A549 (cell line): ENCODE measurements around the gene IQGAP2.

Experiments
- EP300 ChIP-seq, 2 experiments: fragments of >200 bp; sonication (Bioruptor Twin); formaldehyde crosslinking; IDR thresholded peaks; 2 replicates in 1 of 2; 3 replicates in 1 of 2; pipeline ENCODE4 v1.6.1; 2016 to 2017
- JUN ChIP-seq, 2 experiments: fragments of >200 bp; sonication (Bioruptor Twin); formaldehyde crosslinking; IDR thresholded peaks; 2 replicates in 1 of 2; 3 replicates in 1 of 2; pipeline ENCODE4 v1.6.1; 2016 to 2017
- MYC ChIP-seq: IDR thresholded peaks from 2 replicates; pipeline ENCODE4 v1.6.1; 2012; ENCODE audit warnings: mild to moderate bottlenecking, inconsistent platforms, low read length, improper control_type of control experiment, borderline replicate concordance
- NFE2L2 ChIP-seq: fragments of 150-350 bp; conservative IDR thresholded peaks from 2 replicates; pipeline ENCODE4 v1.6.1; 2014; ENCODE audit warnings: low read length
- POLR2A ChIP-seq: IDR thresholded peaks from 2 replicates; pipeline ENCODE4 v1.6.1; 2012; ENCODE audit warnings: mild to moderate bottlenecking, low read length
- RCOR1 ChIP-seq: fragments of 150-350 bp; IDR thresholded peaks from 2 replicates; pipeline ENCODE4 v1.6.1; 2014; ENCODE audit warnings: antibody characterized with exemption, low read length, low read depth
- RFX5 ChIP-seq: fragments of 450-650 bp; IDR thresholded peaks from 2 replicates; pipeline ENCODE4 v1.7.1; 2014; ENCODE audit warnings: antibody characterized with exemption, mild to moderate bottlenecking, moderate library complexity
- SREBF2 ChIP-seq: fragments of 450-650 bp; IDR thresholded peaks from 2 replicates; pipeline ENCODE4 v1.6.1; 2014; ENCODE audit warnings: mild to moderate bottlenecking, moderate library complexity
- TF ChIP-seq, protein P1 (sequence below): fragments of >200 bp; sonication (Bioruptor Twin); formaldehyde crosslinking; IDR thresholded peaks from 3 replicates; pipeline ENCODE4 v1.5.1; 2016
- TF ChIP-seq, protein P2 (sequence below): fragments of 250-450 bp; sonication (Bioruptor Pico); IDR thresholded peaks from 2 replicates; pipeline ENCODE4 v1.5.0; 2021; ENCODE audit warnings: mild to moderate bottlenecking, moderate library complexity, borderline replicate concordance
- TF ChIP-seq, protein P3 (sequence below): fragments of 450-650 bp; IDR thresholded peaks from 2 replicates; pipeline ENCODE4 v1.6.1; 2014; ENCODE audit warnings: antibody characterized with exemption
- TF ChIP-seq, protein P4 (sequence below): fragments of 200-600 bp; sonication (generic); IDR thresholded peaks from 2 replicates; pipeline ENCODE4 v1.6.1; 2016; ENCODE audit warnings: antibody characterized with exemption, mild to moderate bottlenecking, moderate library complexity

DNA sequence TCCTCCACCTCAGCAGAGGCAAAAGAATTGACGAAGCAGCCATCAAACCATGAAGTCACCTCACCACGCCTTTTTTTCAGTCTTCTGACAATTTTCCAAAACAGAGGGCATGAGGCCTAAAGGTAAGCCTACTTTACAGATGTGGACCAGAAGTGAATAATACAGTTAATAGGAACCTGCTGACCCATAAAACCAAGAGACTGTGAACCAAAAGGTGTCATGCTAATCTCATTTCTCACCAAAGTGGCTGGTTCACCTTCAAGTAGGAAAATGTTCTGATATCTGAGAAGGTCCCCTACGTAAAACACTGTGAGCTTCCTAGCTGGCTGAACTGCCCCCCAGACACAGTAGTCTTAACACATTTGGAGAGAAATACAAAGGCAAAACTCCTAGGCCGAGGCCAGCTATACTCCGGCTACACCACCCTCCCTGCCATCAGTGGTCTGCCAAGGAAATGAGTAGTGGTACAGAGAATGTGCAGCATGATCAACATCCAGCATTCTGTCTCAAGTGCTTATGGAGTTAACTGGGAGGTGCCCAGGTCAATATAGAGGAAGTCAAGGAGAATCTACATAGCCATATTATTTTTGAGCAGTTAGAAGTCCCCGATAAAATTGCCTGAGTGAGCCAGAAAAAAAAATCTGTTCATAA is 239.4 kb downstream of the IQGAP2 start:
- TF ChIP-seq, protein P1, sequence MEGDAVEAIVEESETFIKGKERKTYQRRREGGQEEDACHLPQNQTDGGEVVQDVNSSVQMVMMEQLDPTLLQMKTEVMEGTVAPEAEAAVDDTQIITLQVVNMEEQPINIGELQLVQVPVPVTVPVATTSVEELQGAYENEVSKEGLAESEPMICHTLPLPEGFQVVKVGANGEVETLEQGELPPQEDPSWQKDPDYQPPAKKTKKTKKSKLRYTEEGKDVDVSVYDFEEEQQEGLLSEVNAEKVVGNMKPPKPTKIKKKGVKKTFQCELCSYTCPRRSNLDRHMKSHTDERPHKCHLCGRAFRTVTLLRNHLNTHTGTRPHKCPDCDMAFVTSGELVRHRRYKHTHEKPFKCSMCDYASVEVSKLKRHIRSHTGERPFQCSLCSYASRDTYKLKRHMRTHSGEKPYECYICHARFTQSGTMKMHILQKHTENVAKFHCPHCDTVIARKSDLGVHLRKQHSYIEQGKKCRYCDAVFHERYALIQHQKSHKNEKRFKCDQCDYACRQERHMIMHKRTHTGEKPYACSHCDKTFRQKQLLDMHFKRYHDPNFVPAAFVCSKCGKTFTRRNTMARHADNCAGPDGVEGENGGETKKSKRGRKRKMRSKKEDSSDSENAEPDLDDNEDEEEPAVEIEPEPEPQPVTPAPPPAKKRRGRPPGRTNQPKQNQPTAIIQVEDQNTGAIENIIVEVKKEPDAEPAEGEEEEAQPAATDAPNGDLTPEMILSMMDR: no peak
- TF ChIP-seq MYC (no peak), EP300 (IDR thresholded peaks at IDR 0.05) (no peak), POLR2A (no peak), RFX5 (no peak), NFE2L2 (no peak), RCOR1 (no peak), JUN (IDR thresholded peaks at IDR 0.05) (no peak), SREBF2 (no peak)
- TF ChIP-seq, protein P2, sequence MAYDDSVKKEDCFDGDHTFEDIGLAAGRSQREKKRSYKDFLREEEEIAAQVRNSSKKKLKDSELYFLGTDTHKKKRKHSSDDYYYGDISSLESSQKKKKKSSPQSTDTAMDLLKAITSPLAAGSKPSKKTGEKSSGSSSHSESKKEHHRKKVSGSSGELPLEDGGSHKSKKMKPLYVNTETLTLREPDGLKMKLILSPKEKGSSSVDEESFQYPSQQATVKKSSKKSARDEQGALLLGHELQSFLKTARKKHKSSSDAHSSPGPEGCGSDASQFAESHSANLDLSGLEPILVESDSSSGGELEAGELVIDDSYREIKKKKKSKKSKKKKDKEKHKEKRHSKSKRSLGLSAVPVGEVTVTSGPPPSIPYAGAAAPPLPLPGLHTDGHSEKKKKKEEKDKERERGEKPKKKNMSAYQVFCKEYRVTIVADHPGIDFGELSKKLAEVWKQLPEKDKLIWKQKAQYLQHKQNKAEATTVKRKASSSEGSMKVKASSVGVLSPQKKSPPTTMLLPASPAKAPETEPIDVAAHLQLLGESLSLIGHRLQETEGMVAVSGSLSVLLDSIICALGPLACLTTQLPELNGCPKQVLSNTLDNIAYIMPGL: no peak
- TF ChIP-seq, protein P3, sequence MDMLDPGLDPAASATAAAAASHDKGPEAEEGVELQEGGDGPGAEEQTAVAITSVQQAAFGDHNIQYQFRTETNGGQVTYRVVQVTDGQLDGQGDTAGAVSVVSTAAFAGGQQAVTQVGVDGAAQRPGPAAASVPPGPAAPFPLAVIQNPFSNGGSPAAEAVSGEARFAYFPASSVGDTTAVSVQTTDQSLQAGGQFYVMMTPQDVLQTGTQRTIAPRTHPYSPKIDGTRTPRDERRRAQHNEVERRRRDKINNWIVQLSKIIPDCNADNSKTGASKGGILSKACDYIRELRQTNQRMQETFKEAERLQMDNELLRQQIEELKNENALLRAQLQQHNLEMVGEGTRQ: no peak
- TF ChIP-seq, protein P4, sequence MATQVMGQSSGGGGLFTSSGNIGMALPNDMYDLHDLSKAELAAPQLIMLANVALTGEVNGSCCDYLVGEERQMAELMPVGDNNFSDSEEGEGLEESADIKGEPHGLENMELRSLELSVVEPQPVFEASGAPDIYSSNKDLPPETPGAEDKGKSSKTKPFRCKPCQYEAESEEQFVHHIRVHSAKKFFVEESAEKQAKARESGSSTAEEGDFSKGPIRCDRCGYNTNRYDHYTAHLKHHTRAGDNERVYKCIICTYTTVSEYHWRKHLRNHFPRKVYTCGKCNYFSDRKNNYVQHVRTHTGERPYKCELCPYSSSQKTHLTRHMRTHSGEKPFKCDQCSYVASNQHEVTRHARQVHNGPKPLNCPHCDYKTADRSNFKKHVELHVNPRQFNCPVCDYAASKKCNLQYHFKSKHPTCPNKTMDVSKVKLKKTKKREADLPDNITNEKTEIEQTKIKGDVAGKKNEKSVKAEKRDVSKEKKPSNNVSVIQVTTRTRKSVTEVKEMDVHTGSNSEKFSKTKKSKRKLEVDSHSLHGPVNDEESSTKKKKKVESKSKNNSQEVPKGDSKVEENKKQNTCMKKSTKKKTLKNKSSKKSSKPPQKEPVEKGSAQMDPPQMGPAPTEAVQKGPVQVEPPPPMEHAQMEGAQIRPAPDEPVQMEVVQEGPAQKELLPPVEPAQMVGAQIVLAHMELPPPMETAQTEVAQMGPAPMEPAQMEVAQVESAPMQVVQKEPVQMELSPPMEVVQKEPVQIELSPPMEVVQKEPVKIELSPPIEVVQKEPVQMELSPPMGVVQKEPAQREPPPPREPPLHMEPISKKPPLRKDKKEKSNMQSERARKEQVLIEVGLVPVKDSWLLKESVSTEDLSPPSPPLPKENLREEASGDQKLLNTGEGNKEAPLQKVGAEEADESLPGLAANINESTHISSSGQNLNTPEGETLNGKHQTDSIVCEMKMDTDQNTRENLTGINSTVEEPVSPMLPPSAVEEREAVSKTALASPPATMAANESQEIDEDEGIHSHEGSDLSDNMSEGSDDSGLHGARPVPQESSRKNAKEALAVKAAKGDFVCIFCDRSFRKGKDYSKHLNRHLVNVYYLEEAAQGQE: no peak
